CD4-positive, alpha-beta T cell treated with Interleukin-21 for 1 hour (primary cell): ENCODE results near the gene SYN1.
"Not testable (repeated sequence)": the region's sequence is repeated elsewhere in the genome, so short reads cannot be mapped to it uniquely, and the experiment has no call there.

Source experiments
- DNase-seq: peaks from one replicate; pipeline ENCODE4 v3.0.0-alpha.2; 2020

SYN1 gene

DNA sequence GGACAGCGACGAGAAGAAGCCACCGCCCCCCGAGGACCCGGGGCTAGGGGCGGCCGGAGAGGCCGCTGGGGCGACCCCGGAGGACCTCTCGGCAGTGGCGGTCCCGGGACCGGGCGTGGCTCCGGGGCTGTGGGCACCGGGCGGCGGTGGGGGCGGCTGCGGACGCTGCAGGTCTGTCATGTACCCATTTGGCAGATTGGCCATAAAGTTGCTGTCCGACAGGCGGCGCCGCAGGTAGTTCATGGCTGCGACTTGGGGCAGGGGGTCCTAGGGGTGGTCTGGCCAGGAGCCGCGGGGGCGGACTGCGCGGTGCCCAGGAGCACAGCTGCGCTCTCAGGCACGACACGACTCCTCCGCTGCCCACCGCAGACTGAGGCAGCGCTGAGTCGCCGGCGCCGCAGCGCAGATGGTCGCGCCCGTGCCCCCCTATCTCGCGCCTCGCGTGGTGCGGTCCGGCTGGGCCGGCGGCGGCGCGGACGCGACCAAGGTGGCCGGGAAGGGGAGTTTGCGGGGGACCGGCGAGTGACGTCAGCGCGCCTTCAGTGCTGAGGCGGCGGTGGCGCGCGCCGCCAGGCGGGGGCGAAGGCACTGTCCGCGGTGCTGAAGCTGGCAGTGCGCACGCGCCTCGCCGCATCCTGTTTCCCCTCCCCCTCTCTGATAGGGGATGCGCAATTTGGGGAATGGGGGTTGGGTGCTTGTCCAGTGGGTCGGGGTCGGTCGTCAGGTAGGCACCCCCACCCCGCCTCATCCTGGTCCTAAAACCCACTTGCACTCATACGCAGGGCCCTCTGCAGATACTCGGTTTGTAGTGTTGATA lies at the start of gene SYN1:
Gene SYN1 (minus strand): TSS at position 372 of the 817 bp plus-strand sequence. CDS start 129 bp downstream, at position 243.
- peak; percentile 87 for DNase-seq

DNA sequence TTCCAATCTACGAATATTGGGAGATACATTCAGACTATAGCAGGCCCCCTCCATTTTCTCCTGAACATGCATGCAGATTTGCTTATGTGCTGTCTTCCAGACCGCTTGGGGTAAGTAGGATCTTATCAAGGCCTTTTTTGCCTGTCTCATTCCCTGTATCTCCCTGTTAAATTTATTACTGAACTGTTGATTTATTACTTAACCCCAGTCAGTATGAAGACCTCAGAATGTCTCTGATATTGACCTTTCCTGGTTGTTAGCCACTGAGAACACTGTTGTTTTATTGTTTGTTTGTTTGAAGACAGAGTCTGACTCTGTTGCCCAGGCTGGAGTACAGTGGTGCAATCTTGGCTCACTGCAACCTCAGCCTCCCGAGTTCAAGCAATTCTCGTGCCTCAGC lies 46.1 kb upstream of the SYN1 start:
- DNase-seq: not testable (repeated sequence)

DNA sequence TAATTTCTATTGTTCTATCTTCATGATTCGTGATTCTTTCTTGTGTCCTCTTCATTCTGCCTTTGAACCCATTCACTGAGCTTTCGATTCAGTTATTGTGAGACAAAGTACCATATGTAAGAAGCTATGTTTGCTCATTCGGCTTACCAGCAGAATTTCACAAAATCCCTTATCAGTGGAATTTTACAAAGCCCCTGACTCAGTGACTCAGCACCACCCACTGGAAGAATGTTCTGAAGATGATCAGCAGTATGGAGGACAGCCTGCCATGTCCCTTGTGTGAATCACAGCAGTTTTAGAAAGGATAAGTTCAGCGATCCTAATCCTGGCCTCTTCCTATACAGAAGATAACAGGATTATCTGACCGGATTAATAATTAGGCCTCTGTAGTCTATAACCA lies 45.1 kb upstream of the SYN1 start:
- DNase-seq: no peak

DNA sequence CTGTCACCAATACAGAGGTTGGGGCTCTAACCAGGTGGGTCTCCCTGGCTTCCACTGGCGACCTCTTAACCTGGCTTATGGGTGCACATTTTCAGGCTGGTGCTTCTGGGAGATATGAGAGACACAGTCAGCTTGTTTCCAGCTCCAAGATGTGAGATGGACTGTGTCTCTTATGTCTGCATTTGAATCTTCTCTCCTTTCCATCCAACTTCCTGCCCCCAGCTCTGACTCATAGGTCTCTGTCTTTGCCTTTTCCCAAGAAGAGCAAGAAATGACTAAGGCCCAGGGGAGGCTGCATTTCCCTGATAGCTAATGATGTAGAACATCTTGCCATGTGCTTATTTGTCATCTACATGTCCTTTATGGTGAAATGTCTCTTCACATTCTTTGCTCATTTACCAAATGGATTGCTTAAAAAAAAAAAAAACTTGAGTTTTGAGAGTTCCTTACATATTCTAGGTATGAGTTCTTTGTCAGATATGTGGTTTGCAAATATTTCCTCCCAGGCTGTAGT lies 42.5 kb upstream of the SYN1 start:
- no peak for DNase-seq

DNA sequence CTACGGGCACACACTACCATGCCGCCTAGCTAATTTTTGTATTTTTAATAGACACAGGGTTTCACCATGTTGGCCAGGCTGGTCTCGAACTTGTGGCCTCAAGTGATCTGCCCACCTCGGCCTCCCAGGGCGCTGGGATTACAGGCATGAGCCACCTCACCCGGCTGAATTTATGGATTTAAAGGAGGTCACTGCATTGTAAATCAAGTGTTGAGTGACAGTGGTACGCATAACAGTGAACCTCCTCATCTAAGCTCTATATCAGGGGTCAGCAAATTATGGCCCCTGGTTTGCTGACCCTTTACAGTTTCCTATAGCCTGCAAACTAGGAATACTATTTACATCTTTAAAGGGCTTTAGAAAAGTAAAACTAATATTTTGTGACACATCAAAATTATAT lies 41.9 kb upstream of the SYN1 start:
- DNase-seq: no peak

DNA sequence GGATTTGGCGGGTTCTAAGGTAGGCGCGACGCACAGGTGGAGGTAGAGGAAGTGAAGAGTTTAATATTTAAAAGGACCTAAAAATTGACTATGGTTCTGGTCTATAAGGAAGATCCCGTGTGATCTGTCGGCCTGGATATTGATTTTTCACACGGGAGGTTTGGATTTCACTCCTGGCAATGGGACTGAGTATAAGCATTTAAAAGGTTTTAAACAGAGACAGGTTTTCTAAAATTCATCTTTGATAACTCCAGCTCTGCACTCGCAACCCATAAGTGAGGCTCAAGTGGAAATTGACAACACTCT lies 39.7 kb upstream of the SYN1 start:
- DNase-seq: no peak

DNA sequence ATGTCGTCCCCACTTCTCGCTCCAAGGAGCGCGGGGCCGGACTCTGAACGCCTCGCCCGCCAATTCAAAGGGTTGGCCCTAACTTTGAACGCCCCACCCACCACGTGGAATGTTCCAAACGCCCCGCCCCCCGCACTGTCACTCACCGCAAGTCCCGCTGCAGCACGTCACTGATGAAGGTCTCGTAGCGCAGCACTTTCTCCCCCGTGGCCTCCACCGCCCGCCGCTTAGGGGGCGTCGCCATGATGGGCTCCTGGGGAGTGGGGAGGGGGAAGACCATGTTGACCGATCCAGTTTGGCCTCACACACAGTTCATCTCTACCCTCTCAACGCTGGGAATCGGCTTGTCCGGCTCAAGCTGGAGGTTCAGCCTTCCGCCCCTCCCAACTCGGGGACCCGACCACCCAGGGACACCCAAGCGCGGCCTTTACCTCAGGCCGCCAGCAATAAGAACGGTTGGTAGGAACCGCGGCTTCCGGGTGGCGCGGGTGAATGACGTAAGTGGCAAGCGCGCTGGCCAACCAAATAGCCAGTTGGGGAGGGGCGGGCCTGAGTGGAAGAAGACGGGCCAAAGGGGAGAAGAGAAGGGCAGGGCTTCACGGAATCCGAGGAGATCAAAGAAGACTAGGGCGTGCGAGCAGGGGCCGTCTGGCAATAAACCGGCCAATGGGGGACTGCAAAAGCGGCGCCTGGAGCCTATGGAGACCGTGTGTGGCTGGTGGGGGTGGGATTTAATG lies 39.2 kb upstream of the SYN1 start, which contains the start of gene UXT:
Gene UXT (minus strand): TSS at position 497 of the 737 bp plus-strand sequence. CDS start 253 bp downstream, at position 244.
- DNase-seq: peak; percentile 95

DNA sequence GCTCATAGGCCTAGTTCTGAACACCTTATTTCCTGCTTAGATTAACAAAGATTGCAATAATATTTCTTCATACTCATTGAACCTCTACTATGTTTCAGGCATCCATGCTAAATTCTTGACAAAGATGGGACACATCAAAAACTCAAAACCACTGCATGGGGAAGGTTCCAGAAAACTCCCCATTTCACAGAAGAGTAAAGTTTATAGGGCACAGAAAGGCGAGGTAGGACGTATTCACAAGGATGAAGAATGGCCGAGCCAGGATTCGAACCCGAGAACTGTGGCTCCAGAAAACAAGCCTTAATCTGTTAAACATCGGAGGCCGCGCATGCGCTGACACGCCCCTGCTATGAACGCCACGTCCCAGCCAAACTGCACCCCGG lies 38.6 kb upstream of the SYN1 start:
- DNase-seq: no peak

DNA sequence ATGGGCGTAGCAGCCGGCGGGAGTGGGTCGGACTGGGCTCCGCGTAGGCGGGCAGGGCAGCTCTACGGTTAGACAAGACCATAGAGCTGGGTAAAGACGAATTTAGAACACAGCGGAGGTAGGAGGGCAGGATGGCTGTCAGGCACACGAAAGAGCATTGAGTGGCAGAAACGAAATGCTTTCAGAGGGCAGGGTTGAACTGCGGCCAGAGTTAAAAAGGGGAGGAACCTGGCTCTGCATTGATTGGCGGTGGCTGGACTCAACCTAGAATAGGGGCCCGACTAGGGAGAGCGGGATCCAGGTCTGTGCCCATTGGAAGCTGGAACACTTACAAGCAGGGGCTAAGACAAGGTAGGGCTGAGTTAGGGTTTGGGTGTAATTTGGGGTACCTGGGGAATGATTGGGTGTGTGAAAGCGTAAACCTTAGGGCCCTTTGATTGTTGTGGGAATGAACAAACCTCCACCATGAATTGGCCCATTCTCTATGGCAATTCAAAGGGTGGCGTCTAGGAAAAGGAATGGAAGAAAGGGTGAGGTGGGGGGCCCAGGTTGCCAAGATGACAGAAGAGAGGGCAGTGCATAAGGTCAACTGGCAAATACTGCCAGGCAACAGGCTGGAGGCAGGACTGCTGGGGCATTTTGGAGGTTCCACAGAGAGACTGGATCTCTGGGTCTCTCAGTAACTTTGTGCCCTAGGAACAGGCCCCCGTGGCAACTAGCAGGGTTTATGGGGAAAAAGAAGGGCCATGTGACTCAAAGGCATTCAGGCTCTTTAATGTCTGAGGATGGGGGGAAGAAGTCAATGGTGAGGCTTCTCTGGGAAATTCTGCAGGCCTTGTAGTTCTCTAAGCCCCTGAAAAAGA lies 31.6 kb upstream of the SYN1 start:
- DNase-seq: no peak

DNA sequence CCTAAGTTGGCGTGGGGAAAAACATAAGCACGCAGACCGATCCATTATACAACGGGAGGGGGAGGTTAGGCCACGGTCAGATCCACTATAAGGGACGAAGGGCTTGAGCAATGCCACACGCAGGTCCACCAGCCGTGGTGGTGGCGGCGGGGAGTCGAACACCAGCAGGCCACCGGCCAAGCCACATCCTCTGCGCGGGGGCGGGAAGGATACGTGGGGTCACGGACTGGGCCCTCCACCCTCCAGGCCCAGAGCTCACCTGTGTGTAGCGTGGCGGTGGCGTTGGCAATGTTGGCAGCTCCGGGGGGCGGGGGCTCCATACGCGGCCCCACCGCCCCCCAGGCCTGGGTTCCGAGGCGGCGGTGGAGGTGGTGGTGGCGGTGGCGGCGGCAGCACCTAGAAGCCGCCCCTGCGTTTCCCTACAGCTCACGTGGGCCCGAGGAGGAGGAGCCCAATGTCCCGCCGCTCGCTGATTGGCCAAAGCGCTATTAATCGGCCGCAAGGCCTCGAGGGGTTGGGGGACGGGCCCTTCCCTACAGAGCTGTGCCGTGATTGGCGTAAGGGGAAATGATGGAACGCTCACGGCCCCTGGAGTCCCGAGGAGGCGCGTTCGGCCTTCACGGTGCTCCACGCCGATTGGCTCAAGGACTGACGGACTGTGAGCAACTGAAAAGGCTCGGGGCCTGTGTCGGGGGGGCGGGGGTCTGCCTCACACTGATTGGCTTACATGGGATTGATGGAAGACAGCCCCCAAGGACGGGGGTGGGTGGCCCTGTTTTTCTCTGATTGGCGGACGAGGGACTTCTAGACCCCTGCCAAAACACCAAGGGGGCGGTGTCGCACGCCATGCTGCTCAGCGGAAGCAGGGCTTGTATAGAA lies 30.7 kb upstream of the SYN1 start, which contains the start of gene ELK1:
Gene ELK1 (minus strand): TSS at position 400 of the 879 bp plus-strand sequence. CDS start 9,122 bp downstream, outside the sequence.
- peak; percentile 94 for DNase-seq

DNA sequence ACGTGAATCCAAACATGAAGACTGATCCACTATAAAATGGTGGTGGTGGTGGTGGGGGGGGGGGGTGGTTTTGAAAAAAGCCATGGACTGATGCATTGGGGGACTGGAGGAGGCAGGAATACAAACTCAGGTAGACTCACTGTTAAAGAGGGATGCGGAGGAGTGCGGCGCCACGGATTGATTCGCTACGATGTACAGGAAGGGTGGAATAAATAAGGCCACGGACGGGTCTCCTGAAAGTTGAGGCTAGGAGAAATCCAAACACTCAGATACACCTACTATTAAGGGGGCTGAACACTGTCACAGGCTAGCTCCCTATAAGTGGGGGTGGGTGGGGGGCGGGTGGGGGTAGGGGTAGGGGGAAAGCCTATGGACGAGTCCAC lies 30.1 kb upstream of the SYN1 start:
- no peak for DNase-seq

DNA sequence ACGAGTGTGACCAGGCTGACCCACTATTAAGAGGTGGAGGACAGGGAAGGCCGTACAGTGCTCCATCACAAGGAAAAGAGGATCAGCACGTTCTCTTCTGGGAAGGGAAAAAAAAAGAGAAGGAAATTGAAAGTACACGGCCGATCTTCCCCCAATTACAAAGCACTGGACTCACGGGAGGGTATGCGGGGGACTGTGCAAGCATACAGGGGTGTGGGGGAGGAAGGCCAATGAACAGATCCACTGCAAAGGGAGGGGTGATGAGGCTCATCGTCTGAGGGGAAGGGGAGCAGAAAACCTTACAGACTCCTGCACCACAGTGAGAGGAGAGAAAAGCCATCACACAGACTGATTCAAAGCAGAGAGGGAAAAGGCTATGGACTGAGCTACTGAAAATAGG lies 29.6 kb upstream of the SYN1 start:
- DNase-seq: no peak

DNA sequence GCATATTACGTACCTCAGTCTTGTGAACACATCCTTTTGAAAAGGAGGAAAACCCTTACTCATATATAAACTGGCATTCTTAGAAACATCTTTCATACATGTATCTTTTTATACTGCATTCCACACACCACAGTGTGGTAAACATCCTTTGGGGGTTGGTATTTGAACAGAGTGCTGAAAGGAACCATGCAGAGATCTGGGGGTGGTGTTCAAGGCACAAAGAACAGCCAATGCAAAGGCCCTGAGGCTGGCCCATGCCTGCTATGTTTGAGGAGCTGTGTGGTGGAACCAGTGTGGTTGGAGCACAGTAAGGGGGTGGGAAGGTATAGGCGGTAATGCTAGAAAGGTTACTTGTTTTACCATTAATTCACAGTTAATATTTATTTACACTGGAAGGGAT lies 28.7 kb upstream of the SYN1 start:
- DNase-seq: no peak

DNA sequence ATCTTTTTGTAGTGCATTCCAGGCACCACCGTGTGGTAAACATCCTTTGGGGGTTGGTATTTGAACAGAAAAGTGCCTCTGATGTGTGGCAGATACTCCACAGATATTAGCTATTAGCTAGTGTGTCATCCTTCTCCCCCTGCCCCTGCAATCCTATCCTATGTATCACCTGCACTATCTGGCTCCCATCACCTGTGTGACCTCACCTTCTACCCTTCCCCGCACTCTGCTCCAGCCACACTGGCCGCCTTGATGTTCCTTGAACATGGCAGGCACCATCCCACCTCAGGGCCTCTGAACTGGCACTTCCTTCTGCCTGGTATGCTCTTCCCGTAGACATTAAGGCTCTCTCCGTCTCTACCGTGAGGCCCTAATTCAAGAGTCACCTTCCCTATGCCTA lies 27.0 kb upstream of the SYN1 start:
- no peak for DNase-seq

DNA sequence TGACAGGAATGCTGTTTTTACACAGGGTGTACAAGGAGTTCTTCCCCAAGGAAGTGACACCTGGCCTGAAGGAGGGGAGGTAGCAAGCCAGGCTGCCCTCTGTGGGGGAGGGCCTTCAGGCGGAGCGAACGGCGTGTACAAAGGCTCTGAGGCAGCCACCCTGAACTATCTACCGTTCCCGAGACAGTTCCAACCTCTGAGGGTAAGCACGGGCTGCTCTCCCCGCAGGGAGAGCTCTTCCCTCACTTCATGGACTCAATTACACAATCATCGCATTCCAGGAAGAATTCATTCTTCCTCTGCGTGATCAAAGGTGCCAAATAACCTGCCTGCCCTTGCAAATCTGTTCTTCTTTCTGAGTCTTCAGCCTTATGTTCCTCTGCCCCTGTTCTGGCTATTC lies 25.9 kb upstream of the SYN1 start:
- no peak for DNase-seq

DNA sequence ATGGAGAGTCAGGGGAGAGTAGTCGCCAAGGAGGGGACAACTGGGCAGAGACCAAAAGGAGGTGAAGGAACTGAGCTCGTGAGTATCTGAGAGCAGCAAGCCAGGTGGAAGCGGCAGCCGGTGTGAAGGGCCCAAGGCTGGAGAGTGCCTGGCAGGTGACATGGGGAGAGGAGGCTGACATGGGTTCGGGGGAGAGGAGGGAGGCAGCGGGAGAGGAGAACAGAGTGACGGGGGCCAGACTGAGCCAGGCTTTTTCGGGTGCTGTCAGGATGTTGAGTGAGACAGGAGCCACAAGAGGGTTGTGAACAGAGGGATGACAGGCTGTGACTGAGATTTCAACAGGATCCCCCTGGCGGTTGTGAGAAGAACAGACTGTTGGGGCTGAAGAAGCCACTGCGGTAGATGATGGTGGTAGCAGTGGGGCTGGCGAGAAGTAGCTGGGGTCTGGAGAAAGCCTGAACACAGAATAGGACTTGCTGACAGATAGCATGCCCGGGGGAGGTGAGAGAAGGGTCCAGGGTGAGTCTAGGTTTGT lies 25.0 kb upstream of the SYN1 start:
- peak; percentile 25 for DNase-seq

DNA sequence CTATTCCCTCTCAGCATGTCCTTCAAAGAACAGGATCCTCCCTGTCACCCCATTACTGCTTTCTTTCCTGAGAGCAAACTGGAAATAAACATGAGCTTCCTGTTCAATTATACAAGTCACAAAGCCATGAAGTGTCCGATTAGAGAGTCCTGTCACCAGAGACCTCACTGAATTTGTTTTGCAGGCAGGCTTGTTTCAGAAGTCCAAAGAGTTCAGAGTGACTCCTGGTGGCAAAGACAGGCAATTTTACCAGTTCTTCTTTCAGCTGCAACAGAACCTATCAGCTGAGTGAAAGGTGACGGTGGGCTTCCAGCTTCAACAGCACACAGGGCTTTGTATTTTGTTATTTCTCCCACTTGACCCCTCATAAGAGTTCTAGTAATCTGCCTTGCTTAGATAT lies 24.3 kb upstream of the SYN1 start:
- DNase-seq: peak; percentile 36

DNA sequence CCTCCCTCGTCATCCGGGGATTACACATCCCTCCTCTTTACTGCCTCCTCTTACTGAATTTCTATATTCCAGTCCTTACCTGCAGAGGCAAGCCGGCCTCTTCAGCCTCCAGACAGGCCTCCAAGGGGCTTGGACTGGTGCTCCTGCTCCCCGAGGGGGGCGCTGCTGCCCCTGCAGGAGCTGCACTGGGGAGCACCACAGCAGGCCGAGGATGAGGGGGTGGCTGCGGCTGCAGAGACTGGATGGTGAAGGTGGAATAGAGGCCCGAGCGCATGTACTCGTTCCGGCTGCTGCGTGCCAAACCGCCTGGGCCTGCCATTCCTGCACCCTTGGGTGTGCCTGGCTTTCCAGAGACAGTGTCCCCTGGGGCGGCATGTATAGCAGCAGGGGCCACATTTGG lies 19.2 kb upstream of the SYN1 start:
- no peak for DNase-seq

DNA sequence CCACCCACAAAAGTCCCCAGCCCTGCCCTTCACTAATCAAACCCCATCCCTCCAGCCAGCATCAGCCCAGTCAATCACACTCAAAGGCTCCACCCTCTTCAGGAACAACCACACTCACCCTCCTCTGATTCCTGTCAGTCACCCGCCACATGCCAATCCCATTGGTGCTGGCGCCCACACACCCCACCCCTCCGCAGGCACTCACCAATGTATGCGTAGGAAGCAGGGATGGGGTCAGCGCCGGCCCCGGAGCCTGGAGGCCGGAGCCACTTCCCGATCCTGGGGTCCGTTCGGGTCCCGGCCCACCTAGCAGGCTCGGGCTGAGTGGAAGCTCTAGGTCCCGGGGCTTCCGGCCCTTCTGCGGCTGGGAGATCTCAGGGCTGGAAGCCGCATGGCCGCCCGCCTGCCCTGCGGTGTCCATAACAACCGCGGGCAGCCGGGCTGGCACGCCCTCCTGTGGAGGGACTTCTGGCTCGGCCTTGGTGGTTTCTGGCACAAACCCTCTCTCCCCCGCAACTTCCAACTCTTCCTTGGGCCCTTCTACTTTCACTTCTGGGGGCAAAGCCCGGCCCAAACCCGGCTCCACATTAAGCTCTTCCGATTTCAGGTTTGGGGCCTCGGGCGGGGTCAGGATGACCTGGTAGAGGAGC lies 18.0 kb upstream of the SYN1 start:
- peak; percentile 43 for DNase-seq

DNA sequence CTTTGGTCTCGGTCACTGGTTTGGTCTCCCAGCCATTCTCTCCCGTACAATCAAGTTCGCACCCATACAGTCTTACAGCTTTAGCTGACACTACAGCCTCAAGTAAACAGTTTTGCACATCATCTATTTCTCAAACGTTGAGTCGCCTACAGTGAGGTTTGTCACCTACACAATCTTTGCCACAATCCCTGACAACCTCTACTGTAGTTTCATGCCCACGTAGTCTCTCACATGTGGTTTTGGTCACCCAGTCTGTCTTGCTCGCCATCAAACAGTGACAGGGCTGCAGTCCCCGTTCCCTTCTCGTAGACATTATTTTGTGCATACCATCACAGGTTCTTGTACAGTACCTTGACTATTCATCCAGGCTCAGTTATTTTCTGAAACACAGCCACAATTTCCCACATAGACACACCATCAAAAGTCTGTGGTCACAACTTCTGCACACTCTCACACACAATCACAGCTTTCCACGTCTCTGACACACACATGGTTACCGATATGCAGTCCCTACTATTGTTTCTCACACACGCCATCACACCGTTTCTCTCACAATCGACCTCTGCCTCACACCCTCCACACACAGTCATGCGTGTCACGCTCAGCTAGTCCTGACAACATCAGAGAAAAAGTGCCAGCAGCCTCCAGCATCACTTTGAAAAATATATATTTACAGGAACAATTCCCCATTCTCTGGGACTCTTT lies 15.4 kb upstream of the SYN1 start:
- DNase-seq: peak; percentile 28
